Endothelial cell (in vitro differentiated cells): ENCODE data around the gene PRR36. TPM values are rescaled to one million over a fixed set of nuclear protein-coding genes. Genes with fewer than 3 reads are reported as not detected.

Experiments
- DNase-seq: peaks from one replicate; pipeline ENCODE4 v3.0.0; 2021; ENCODE audit warnings: low spot score
- H3K27ac Mint-ChIP-seq: one replicate; pipeline ENCODE4 v1.8.0; 2021; ENCODE audit warnings: mixed read lengths, inconsistent platforms; ENCODE audit not compliant: unreplicated experiment
- H3K27me3 Mint-ChIP-seq: one replicate; pipeline ENCODE4 v1.8.0; 2021; ENCODE audit warnings: mild to moderate bottlenecking, moderate library complexity, mixed read lengths, inconsistent platforms; ENCODE audit not compliant: unreplicated experiment
- H3K36me3 Mint-ChIP-seq: one replicate; pipeline ENCODE4 v1.8.0; 2021; ENCODE audit warnings: mild to moderate bottlenecking, low read depth, mixed read lengths, inconsistent platforms; ENCODE audit not compliant: unreplicated experiment
- H3K4me1 Mint-ChIP-seq: one replicate; pipeline ENCODE4 v1.8.0; 2021; ENCODE audit warnings: mild to moderate bottlenecking, mixed read lengths, inconsistent platforms; ENCODE audit not compliant: unreplicated experiment
- H3K4me3 Mint-ChIP-seq: one replicate; pipeline ENCODE4 v1.8.0; 2021; ENCODE audit warnings: mild to moderate bottlenecking, mixed read lengths, inconsistent platforms; ENCODE audit not compliant: unreplicated experiment
- H3K9me3 Mint-ChIP-seq: one replicate; pipeline ENCODE4 v1.8.0; 2021; ENCODE audit warnings: mixed read lengths, inconsistent platforms; ENCODE audit not compliant: unreplicated experiment
- CTCF ChIP-seq: fragments of 200-600 bp; sonication (generic); IDR thresholded peaks from one replicate; pipeline ENCODE4 v1.5.0; 2021; ENCODE audit warnings: antibody characterized with exemption; ENCODE audit not compliant: unreplicated experiment
- total RNA-seq: library from RNA; stranded (reverse); fragmentation: NEBNext Ultra II Directional; extraction: Animal tissue kit (Norgen Biotek cat#: 25700); gene quantifications from one replicate; pipeline ENCODE4 v1.2.1, GENCODE V29; 2021; ENCODE audit not compliant: unreplicated experiment

The PRR36 gene
- total RNA-seq, 1 donor from 2014 or later: 0.23 TPM

GRCh38 chr19:7849631-7849999, 24.6 kb downstream of the PRR36 start:
- Mint-ChIP-seq H3K27ac (no peak overlapping the region), H3K4me1 (no peaks in the 10 kb centered on the region), H3K9me3 (no peaks in the 10 kb centered on the region), H3K36me3 (no peaks in the 10 kb centered on the region), H3K4me3 (no peak overlapping the region), H3K27me3 (peaks cover 7% of the 10 kb centered on the region)
- TF ChIP-seq CTCF: no peak
- DNase-seq: no peak

- Mint-ChIP-seq H3K4me3 (no peak overlapping the region), H3K36me3 (no peaks in the 10 kb centered on the region), H3K27ac (no peak overlapping the region), H3K27me3 (peaks cover 7% of the 10 kb centered on the region), H3K4me1 (no peaks in the 10 kb centered on the region), H3K9me3 (no peaks in the 10 kb centered on the region)
- DNase-seq: no peak
- no peak for TF ChIP-seq CTCF
Measured at GRCh38 chr19:7848779-7849457, 25.3 kb downstream of the PRR36 start.

GRCh38 chr19:7847664-7848063, 26.5 kb downstream of the PRR36 start:
- Mint-ChIP-seq H3K27me3 (peaks cover 7% of the 10 kb centered on the region), H3K36me3 (no peaks in the 10 kb centered on the region), H3K4me1 (no peaks in the 10 kb centered on the region), H3K27ac (no peak overlapping the region), H3K4me3 (no peak overlapping the region), H3K9me3 (no peaks in the 10 kb centered on the region)
- no peak for TF ChIP-seq CTCF
- DNase-seq: no peak

- peaks cover under 1% of the 10 kb centered on the region for H3K36me3 Mint-ChIP-seq
- no peak overlapping the region for H3K27ac Mint-ChIP-seq
- H3K27me3 Mint-ChIP-seq: peaks cover 4% of the 10 kb centered on the region
- no peak for TF ChIP-seq CTCF
- no peaks in the 10 kb centered on the region for H3K4me1 Mint-ChIP-seq
- no peaks in the 10 kb centered on the region for H3K9me3 Mint-ChIP-seq
- no peak for DNase-seq
- H3K4me3 Mint-ChIP-seq: no peak overlapping the region
Measured at GRCh38 chr19:7846155-7846646, 28.0 kb downstream of the PRR36 start.

- Mint-ChIP-seq H3K27me3 (peaks cover 10% of the 10 kb centered on the region), H3K4me1 (peaks cover 2% of the 10 kb centered on the region), H3K4me3 (no peak overlapping the region), H3K27ac (no peak overlapping the region), H3K9me3 (no peaks in the 10 kb centered on the region), H3K36me3 (peaks cover 6% of the 10 kb centered on the region)
- DNase-seq: no peak
- TF ChIP-seq CTCF: no peak
Measured at GRCh38 chr19:7845390-7846154, 28.6 kb downstream of the PRR36 start.
